SH-SY5Y (cell line): ENCODE results near the gene RAP1GAP.

Experiments used
- GATA2 ChIP-seq: IDR thresholded peaks from 2 replicates; pipeline ENCODE4 v1.6.1; 2011; ENCODE audit warnings: mild to moderate bottlenecking, low read depth, low read length
- GATA3 ChIP-seq: IDR thresholded peaks from 2 replicates; pipeline ENCODE4 v1.6.1; 2011; ENCODE audit warnings: low read depth, mild to moderate bottlenecking, low read length, moderate library complexity

RAP1GAP gene

GRCh38 chr1:21669258-21670058 lies at the start of gene RAP1GAP:
Gene RAP1GAP (minus strand): TSS chr1:21669357. CDS start chr1:21620032, 49,325 bp downstream.
- TF ChIP-seq GATA3 (no peak), GATA2 (no peak)

GRCh38 chr1:21716169-21716568 lies 47.0 kb upstream of the RAP1GAP start:
- TF ChIP-seq GATA3 (no peak), GATA2 (no peak)

- TF ChIP-seq GATA2 (no peak), GATA3 (no peak)
These were observed 38.7 kb upstream of the RAP1GAP start for GRCh38 chr1:21707891-21708290.

- TF ChIP-seq GATA3 (no peak), GATA2 (no peak)
These were observed 38.1 kb upstream of the RAP1GAP start for GRCh38 chr1:21707086-21707840.

GRCh38 chr1:21706151-21706835 lies 37.1 kb upstream of the RAP1GAP start:
- TF ChIP-seq GATA3 (no peak), GATA2 (no peak)

- TF ChIP-seq GATA2 (no peak), GATA3 (no peak)
These were observed 36.3 kb upstream of the RAP1GAP start for GRCh38 chr1:21705303-21705980.

- TF ChIP-seq GATA2 = no peak
- TF ChIP-seq GATA3 = no peak
These were observed 35.0 kb upstream of the RAP1GAP start for GRCh38 chr1:21704145-21704544.

- no peak for TF ChIP-seq GATA3
- no peak for TF ChIP-seq GATA2
These were observed 34.3 kb upstream of the RAP1GAP start for GRCh38 chr1:21703318-21703963.

GRCh38 chr1:21702780-21703179 lies 33.6 kb upstream of the RAP1GAP start:
- TF ChIP-seq GATA2 (no peak), GATA3 (no peak)

GRCh38 chr1:21701401-21701800 lies 32.2 kb upstream of the RAP1GAP start:
- TF ChIP-seq GATA2 (no peak), GATA3 (no peak)

- no peak for TF ChIP-seq GATA2
- no peak for TF ChIP-seq GATA3
These were observed 30.9 kb upstream of the RAP1GAP start for GRCh38 chr1:21700094-21700493.

- TF ChIP-seq GATA3 (no peak), GATA2 (no peak)
These were observed 27.8 kb upstream of the RAP1GAP start for GRCh38 chr1:21696931-21697330.

GRCh38 chr1:21693732-21694131 lies 24.6 kb upstream of the RAP1GAP start:
- TF ChIP-seq GATA3 (no peak), GATA2 (no peak)

- no peak for TF ChIP-seq GATA3
- no peak for TF ChIP-seq GATA2
These were observed 22.6 kb upstream of the RAP1GAP start for GRCh38 chr1:21691739-21692138.
